Osteoblast (primary cell): ENCODE results near the gene CNST. TPM values are rescaled to one million over a fixed set of nuclear protein-coding genes. Genes with fewer than 3 reads are reported as not detected.

ENCODE experiments used
- DNase-seq: peaks from one replicate; pipeline ENCODE4 v3.0.0; 2011; ENCODE audit warnings: low spot score, mixed read lengths; ENCODE audit not compliant: insufficient read length; ENCODE audit errors: missing footprints
- H2AFZ ChIP-seq: 2 replicates; pipeline ENCODE4 v1.6.0; 2011; ENCODE audit warnings: mild to moderate bottlenecking, low read length
- H3K27ac ChIP-seq: 2 replicates; pipeline ENCODE4 v1.5.1; 2011; ENCODE audit warnings: mild to moderate bottlenecking, low read depth, low read length, moderate library complexity
- H3K27me3 ChIP-seq: 2 replicates; pipeline ENCODE4 v1.6.0; 2012; ENCODE audit warnings: mild to moderate bottlenecking, control low read depth, inconsistent platforms, low read length, moderate library complexity; ENCODE audit not compliant: insufficient read depth
- H3K36me3 ChIP-seq: 2 replicates; pipeline ENCODE4 v1.5.1; 2011; ENCODE audit warnings: mild to moderate bottlenecking, low read length, control low read depth, moderate library complexity; ENCODE audit not compliant: insufficient read depth
- H3K4me1 ChIP-seq: 2 replicates; pipeline ENCODE4 v1.5.1; 2011; ENCODE audit warnings: mild to moderate bottlenecking, low read length, control low read depth, moderate library complexity; ENCODE audit not compliant: insufficient read depth
- H3K4me2 ChIP-seq: 2 replicates; pipeline ENCODE4 v1.6.0; 2011; ENCODE audit warnings: mild to moderate bottlenecking, low read length; ENCODE audit not compliant: insufficient read depth
- H3K4me3 ChIP-seq: fragments of 200-600 bp; sonication (generic); 3 replicates; pipeline ENCODE4 v1.5.1; 2012; ENCODE audit warnings: mild to moderate bottlenecking, low read length, inconsistent platforms; ENCODE audit not compliant: insufficient read depth
- H3K79me2 ChIP-seq: 2 replicates; pipeline ENCODE4 v1.6.0; 2012; ENCODE audit warnings: mild to moderate bottlenecking, low read length, control low read depth, inconsistent platforms; ENCODE audit not compliant: insufficient read depth
- H3K9me3 ChIP-seq: 2 replicates; pipeline ENCODE4 v1.5.1; 2011; ENCODE audit warnings: low read depth, low read length, control low read depth
- H4K20me1 ChIP-seq: 2 replicates; pipeline ENCODE4 v1.6.0; 2012; ENCODE audit warnings: mild to moderate bottlenecking, low read length, control low read depth; ENCODE audit not compliant: insufficient read depth
- total RNA-seq: library from RNA; depleted of rRNA; stranded (reverse); fragments of >200 nt; gene quantifications from 2 replicates; pipeline ENCODE4 v1.2.3, GENCODE V29; 2012
- TF ChIP-seq, protein P1 (sequence below): IDR thresholded peaks from 2 replicates; pipeline ENCODE4 v1.5.1; 2011; ENCODE audit warnings: mild to moderate bottlenecking, low read depth, low read length, moderate library complexity; ENCODE audit errors: extremely low read depth

Gene CNST
- total RNA-seq, 1 donor, result 25.7 TPM

DNA sequence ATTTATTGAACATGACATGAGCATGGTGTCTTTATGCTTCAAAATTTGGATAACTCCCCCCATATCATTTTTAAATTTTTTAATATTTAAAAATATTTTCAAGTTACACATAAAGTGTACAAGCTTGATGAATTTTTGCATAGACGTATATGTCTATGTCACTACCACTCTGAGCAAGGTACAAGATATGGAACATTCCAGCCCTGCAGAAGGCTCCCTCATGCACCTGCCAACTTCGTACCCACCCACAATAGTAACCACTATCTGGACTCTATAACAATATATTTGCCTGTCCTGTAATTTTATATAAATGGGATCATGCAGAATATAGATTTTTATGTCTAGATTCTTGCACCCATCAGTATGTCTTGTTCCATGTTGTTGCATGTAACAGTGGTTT, 74.5 kb downstream of the CNST start:
- H3K9me3 ChIP-seq, result no peaks in the 10 kb centered on the region
- no peaks in the 10 kb centered on the region for H3K27me3 ChIP-seq
- H3K36me3 ChIP-seq, result peaks cover 44% of the 10 kb centered on the region
- no peak overlapping the region for H3K27ac ChIP-seq
- no peak overlapping the region for H3K4me2 ChIP-seq
- H2AFZ ChIP-seq, result no peak overlapping the region
- no peak for DNase-seq
- H3K4me3 ChIP-seq, result no peak overlapping the region
- TF ChIP-seq, protein P1, sequence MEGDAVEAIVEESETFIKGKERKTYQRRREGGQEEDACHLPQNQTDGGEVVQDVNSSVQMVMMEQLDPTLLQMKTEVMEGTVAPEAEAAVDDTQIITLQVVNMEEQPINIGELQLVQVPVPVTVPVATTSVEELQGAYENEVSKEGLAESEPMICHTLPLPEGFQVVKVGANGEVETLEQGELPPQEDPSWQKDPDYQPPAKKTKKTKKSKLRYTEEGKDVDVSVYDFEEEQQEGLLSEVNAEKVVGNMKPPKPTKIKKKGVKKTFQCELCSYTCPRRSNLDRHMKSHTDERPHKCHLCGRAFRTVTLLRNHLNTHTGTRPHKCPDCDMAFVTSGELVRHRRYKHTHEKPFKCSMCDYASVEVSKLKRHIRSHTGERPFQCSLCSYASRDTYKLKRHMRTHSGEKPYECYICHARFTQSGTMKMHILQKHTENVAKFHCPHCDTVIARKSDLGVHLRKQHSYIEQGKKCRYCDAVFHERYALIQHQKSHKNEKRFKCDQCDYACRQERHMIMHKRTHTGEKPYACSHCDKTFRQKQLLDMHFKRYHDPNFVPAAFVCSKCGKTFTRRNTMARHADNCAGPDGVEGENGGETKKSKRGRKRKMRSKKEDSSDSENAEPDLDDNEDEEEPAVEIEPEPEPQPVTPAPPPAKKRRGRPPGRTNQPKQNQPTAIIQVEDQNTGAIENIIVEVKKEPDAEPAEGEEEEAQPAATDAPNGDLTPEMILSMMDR, result no peak
- peaks cover 53% of the 10 kb centered on the region for H3K79me2 ChIP-seq
- H3K4me1 ChIP-seq, result no peaks in the 10 kb centered on the region
- H4K20me1 ChIP-seq, result peaks cover 8% of the 10 kb centered on the region

DNA sequence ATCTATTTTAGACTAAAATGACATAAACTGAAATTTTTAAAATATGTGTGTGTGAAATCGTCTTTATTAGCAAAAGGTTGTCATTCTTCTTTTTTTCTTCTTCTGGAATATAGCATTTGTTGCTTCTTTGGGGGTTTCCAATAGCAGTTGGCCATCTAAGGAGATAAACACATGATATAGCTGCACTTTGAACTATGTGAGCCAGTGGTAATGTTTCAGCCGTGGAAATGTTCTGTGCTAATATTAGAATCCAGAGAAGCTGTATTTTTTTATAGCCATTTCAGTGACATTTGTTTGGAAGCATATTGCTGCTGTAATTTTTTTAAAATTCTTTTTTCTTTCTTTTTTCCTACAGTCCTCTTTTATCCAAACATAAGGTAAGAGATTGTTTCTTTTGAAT, 75.1 kb downstream of the CNST start:
- peaks cover 8% of the 10 kb centered on the region for H4K20me1 ChIP-seq
- H3K27ac ChIP-seq, result no peak overlapping the region
- peaks cover 44% of the 10 kb centered on the region for H3K36me3 ChIP-seq
- no peak overlapping the region for H3K4me3 ChIP-seq
- H3K4me1 ChIP-seq, result no peaks in the 10 kb centered on the region
- H3K27me3 ChIP-seq, result no peaks in the 10 kb centered on the region
- TF ChIP-seq, protein P1, result no peak
- peaks cover 51% of the 10 kb centered on the region for H3K79me2 ChIP-seq
- no peak overlapping the region for H2AFZ ChIP-seq
- no peak for DNase-seq
- H3K9me3 ChIP-seq, result no peaks in the 10 kb centered on the region
- no peak overlapping the region for H3K4me2 ChIP-seq

DNA sequence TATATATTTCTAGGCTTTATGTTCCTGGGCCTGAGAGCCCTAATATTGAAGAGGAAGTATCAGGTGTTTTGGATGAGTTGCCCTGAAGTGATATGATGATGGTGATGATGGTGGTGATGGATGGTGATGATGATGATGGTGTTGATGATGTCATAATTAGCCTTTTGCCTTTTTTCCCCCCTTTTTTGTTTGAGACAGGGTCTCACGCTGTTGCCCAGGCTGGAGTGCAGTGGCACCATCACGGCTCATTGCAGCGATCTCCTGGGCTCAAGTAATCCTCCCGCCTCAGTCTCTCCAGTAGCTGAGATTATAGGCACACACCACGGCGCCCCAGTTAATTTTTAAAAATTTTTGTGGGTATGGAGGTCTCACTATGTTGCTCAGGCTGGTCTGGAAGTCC, 76.5 kb downstream of the CNST start:
- Histone ChIP-seq H3K27ac (no peak overlapping the region), H3K79me2 (peaks cover 41% of the 10 kb centered on the region), H3K4me3 (no peak overlapping the region), H3K4me2 (no peak overlapping the region), H3K27me3 (no peaks in the 10 kb centered on the region), H3K4me1 (peaks cover 6% of the 10 kb centered on the region), H3K36me3 (peaks cover 40% of the 10 kb centered on the region), H3K9me3 (no peaks in the 10 kb centered on the region), H2AFZ (no peak overlapping the region), H4K20me1 (peaks cover 8% of the 10 kb centered on the region)
- TF ChIP-seq, protein P1, result no peak
- peak; percentile 6 for DNase-seq

DNA sequence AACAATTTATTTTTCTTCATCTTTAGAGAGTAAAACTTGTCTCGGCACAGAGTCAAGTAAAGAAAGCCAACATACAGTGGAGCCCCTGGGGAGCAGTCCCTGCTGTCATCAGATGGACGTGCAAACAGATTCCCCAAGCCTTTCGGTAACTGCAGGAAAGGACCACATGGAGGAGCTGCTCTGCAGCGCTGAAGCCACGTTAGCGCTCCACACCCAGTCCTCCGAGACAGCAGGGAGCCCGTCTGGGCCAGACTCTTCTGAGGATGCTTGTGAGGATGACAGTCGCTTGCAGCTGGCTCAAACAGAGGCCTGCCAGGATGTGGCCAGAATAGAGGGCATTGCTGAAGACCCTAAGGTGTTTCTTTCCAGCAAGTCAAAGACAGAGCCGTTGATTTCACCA, 80.9 kb downstream of the CNST start:
- H3K4me1 ChIP-seq, result peaks cover 6% of the 10 kb centered on the region
- peaks cover 26% of the 10 kb centered on the region for H3K79me2 ChIP-seq
- peak overlapping the region; percentile 51 for H3K27ac ChIP-seq
- no peaks in the 10 kb centered on the region for H4K20me1 ChIP-seq
- H3K36me3 ChIP-seq, result peaks cover 37% of the 10 kb centered on the region
- peak overlapping the region; percentile 54 for H2AFZ ChIP-seq
- TF ChIP-seq, protein P1, result peak; percentile 64
- DNase-seq, result no peak
- no peaks in the 10 kb centered on the region for H3K9me3 ChIP-seq
- H3K4me3 ChIP-seq, result no peak overlapping the region
- no peaks in the 10 kb centered on the region for H3K27me3 ChIP-seq
- H3K4me2 ChIP-seq, result peak overlapping the region; percentile 17
